GM19397 (cell line): ENCODE data around the gene CDH12.
"Not testable (repeated sequence)": the region's sequence is repeated elsewhere in the genome, so short reads cannot be mapped to it uniquely, and the experiment has no call there.

ENCODE experiments used
- ATAC-seq: cut with Tn5 transposase; IDR thresholded peaks from one replicate; pipeline ENCODE4 v1.9.1; 2021; ENCODE audit warnings: mild to moderate bottlenecking, moderate library complexity; ENCODE audit not compliant: unreplicated experiment

CDH12 gene

DNA sequence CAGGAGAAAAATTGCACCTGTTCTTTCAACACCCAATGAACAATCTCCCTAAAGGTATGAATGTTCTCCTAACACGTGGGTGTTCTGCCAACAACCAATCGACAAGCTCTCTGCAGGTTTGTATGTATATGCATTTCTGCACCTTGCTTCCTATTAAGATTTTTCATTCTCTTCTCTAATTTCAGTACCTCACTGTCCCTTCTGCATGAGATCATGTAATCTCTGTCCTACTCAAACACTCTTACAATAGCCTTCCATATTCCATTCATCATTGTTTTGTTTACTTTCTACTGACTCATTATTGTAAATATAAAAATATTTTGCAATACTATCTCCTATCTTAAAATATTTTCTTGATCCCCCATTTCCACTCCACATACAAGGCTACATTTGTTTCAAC lies 382.0 kb downstream of the CDH12 start:
- ATAC-seq, result no peak

GRCh38 chr5:22470408-22470807 lies 382.7 kb downstream of the CDH12 start:
- no peak for ATAC-seq

DNA sequence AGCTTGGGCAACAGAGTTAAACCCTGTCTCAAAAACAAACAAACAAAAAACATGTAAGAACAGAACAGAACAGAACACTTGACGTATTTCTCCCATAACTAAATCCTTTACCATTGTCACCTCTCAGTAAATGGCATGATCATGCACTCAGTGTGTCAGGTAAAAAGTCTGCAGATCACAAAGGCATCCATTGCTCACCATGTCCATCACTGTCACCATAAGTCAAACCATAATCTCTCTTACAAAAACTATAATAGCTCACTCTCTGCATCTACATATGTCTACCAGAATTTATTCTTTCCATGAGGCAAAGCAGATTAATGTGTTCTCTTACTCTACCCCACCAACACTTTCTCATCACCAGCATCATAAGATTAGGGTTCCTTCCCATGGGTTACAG lies 387.5 kb downstream of the CDH12 start:
- ATAC-seq, result no peak

GRCh38 chr5:22465177-22465576 lies 388.0 kb downstream of the CDH12 start:
- no peak for ATAC-seq

DNA sequence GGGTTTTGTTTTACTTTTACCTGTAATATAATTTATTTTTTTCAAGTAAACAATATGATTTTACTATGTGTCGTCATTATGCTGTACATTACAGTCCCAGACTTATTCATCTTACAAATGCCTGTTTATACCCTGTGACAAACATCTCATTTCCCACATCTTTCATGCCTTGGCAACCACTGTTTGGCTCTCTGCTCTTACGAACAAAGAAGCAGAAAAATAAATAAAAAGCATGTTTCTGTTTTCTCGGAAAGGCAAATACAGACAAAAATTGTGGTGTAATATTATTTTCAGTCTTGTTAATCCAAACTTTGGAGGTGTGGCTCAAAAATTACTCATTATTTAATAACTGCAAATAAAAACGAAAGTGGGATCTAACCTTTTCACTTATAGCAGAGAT lies 393.0 kb downstream of the CDH12 start:
- no peak for ATAC-seq

DNA sequence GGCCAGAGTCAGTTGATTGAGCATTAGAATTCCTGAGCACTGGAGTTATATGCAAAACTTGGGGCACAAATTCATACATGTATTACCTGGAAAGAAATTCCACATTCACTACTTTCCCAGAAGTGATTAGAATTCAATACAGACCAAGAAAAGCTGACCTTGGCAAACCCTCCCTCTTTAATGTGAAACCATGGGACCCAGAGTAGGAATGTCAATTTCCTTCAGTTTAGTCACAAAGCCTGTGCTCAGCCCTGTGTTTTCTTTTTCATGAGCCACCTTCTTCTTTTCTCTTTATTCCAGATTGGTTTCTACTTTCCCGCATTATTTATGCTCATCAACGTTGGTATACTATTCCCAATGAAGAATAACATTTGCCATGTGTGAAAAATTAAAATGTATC lies 420.2 kb downstream of the CDH12 start:
- no peak for ATAC-seq

DNA sequence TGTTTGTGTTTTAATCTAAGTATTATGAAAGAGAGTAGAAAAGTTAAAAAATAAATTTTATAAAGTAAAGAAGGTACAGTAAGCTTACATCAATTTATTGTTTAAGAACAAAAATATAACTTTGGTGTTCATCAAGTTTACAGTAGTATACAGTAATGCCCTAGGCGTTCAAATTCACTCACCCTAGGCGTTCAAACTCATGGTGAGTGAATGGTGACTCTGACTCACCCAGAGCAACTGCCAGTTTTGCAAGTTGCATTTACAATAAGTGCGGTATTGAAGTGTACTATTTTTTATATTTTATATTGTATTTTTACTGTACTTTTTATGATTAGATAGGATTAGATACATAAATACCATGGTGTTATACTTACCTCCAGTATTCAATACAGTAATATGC lies 421.3 kb downstream of the CDH12 start:
- ATAC-seq, result no peak

- no peak for ATAC-seq
These were observed 421.7 kb downstream of the CDH12 start for GRCh38 chr5:22431406-22431805.

GRCh38 chr5:22411554-22412349 lies 441.4 kb downstream of the CDH12 start:
- no peak for ATAC-seq

GRCh38 chr5:22391956-22392355 lies 461.2 kb downstream of the CDH12 start:
- no peak for ATAC-seq

DNA sequence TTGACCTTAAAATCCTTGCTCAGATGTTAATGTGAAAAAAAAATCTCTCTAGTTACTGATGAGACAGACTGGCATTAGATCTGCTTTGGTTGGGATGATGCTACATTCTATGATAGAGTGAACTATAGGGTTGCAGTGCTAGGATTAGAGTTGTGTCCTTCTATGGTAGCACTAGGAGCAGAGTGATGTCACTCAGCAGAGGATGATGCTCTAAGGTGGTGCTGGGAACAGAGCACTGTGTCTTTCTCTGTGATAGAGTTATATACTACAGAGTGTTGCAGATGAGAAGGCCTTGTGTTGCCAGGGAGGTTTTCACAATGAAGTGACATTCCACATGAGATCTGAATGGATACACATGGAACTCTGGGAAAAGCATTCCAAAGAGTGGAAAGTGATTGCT lies 462.3 kb downstream of the CDH12 start:
- no peak for ATAC-seq

DNA sequence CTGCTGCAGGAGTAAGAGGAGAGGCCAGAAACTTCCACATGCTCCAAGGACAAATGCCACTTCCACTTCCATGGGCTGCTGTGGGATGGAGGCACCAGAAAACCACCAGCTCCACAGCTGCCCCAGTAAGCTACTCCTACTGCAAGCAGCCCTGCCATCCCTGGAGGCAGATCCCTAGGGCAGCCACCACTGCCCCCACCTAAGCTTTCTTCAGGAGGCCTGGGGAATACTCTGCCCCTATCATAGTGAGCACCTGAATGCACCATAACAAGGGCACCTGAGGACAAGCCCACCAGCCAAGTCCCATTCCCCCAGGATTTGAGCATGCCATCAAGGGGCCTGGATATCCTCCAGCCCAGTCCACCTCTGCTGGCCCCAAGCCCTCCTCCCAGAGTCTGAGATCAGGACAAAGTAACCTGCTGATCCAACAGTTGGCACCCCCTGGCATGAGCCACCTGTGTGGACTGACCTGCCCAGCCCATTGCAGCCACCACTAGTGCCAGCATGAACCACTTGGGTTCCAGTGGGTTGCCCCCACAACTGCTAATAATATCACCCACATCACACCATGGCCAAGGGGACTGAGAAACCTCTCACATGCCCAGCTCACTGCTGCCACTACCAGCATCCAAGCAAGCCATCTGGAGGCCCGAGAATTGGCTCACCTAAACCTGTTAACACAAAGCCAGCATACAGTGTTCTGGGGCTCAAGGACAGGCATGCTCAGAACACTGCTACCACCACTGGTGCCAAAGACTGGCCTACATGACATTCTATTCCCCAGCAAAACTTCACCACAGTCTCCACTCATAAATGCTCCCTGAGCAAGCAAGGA lies 480.1 kb downstream of the CDH12 start:
- no peak for ATAC-seq

DNA sequence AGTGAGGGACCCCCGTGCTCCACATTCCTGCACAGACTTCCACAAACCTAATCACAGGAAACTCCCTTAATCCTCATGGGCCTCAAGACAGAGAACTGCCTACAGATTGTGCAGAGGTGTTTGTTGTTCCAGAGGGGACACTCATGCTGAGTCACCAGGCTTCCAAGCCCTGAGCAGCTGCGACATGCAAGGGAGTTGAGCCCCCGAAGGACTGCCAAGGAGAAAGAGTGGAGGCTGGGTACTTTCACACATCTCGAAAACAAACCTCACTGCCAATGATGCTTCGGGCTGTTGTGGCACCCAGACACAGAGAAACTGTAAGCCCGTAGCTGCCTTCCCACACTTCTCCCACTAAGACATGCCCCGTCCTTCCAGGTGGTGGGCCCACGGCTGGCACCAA lies 480.8 kb downstream of the CDH12 start:
- ATAC-seq, result no peak

DNA sequence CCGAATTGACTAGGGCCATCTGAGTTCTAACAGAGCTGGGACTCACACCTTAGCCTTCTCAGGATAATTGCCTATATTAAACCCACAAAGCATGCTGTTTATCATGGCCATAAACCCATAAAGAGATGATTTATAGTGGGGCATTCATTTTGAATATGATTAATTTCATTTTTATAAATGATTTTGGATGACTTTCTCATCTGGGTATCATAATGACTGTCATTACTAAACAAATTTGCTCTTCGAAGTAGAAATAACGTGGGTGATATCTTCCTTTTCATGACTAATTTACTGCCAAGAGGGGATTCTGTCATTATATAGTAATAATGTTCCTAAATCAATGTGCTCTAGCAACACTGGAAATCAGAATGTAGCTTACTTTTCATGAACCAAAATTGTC lies 498.2 kb downstream of the CDH12 start:
- ATAC-seq, result no peak

DNA sequence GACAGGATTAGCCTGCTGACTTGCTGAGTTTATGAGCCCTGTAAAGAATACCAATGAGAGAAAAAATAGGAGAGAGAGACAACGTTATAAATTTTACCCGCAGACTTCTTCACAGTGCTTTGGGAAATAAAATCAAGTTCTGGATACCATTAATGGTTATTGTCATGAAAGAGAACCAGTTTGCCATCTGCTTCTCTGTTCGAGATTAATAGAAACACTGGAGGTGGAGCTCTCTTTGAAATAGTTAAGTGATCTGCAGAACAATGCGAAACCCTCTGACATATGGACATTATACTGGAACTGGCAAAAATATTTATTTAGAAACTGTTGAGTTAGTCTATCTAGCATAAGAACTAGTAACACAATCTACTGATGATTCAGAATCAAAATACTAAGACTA lies 500.7 kb downstream of the CDH12 start:
- ATAC-seq, result no peak

GRCh38 chr5:22351178-22351577 lies 502.0 kb downstream of the CDH12 start:
- ATAC-seq, result no peak

- ATAC-seq, result no peak
These were observed 505.1 kb downstream of the CDH12 start for GRCh38 chr5:22348027-22348426.

- ATAC-seq, result no peak
These were observed 509.1 kb downstream of the CDH12 start for GRCh38 chr5:22344000-22344399.

DNA sequence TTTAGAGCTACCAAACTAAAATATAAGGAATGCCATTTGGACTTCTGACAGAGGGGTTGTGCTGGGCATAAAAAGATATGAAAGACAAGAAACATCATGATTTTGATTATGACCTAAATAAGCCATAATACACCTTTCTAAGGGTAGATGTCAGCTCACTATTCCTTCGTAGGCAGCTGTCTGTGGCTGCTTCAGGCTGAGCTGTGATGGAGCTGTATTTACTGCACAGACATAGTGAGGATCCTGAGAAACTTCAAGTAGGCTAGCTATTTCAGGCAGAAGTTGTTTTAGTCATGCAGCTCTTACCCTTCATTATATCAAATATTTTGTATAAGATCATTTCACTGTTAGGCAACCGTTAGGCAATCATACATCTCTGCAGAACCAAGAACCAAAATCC lies 511.7 kb downstream of the CDH12 start:
- no peak for ATAC-seq

DNA sequence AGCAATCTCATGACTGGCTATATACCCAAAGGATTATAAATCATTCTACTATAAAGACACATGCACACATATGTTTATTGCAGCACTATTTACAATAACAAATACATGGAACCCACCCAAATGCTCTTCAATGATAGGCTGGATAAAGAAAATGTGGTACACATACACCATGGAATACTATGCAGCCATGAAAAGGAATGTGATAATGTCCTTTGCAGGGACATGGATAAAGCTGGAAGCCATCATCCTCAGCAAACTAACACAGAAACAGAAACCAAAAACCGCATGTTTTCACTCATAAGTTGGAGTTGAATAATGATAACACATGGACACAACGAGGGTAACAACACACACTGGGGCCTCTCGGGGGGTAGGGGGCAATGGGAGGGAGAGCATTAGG lies 520.2 kb downstream of the CDH12 start:
- not testable (repeated sequence) for ATAC-seq

- ATAC-seq, result no peak
These were observed 523.5 kb downstream of the CDH12 start for GRCh38 chr5:22329683-22330082.

DNA sequence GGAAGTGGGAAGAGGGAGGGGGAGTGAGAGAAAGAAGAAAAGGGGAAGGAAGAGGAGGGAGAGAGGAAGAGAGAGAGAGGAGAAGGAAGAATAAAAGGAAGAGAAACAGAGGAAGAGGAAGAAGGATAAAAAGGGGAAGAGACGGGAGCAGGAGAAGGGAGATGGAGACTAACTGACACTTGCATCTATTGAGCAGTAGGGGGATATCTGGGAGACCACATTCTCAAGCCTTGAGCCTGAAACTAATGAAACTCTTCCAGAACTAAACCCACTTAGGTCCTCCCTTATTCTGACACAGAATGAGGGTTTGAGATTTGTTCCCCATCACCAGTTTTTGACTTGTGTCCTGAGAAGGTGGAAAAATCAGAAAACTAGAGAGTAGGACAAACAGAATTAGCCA lies 533.3 kb downstream of the CDH12 start:
- no peak for ATAC-seq
